GM12865 (cell line): ENCODE results near the gene CATSPERB.

ENCODE experiments used
- DNase-seq: peaks from one replicate; pipeline ENCODE4 v3.0.0; 2010; ENCODE audit warnings: low read depth
- H3K4me3 ChIP-seq: 2 replicates; pipeline ENCODE4 v1.5.1; 2011; ENCODE audit warnings: mild to moderate bottlenecking, low read depth, low read length, control low read depth
- TF ChIP-seq, protein P1 (sequence below): IDR thresholded peaks from 2 replicates; pipeline ENCODE4 v1.5.1; 2011; ENCODE audit warnings: low read length, control low read depth, low read depth, inconsistent platforms; ENCODE audit not compliant: insufficient read depth; ENCODE audit errors: missing control alignments

CATSPERB gene

DNA sequence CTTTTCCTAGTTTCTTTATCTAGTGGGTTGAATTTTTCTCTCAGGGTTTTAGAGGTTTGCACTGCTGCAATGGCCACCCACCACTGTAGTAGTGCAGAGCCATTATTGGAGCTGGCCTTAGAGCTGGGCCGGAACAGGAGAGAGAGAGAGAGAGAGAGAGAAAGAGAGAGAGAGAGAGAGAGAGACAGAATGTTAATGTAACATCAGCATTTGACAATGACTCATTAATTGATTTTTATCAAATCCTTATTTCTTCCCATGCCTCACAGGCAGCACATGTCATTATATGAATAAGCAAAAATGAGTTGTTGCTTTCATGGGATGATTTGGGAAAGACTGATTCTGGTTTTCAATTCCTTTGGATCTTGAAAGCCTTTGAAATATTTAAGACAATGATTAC, 145.5 kb downstream of the CATSPERB start:
- H3K4me3 ChIP-seq, result no peak overlapping the region
- TF ChIP-seq, protein P1, sequence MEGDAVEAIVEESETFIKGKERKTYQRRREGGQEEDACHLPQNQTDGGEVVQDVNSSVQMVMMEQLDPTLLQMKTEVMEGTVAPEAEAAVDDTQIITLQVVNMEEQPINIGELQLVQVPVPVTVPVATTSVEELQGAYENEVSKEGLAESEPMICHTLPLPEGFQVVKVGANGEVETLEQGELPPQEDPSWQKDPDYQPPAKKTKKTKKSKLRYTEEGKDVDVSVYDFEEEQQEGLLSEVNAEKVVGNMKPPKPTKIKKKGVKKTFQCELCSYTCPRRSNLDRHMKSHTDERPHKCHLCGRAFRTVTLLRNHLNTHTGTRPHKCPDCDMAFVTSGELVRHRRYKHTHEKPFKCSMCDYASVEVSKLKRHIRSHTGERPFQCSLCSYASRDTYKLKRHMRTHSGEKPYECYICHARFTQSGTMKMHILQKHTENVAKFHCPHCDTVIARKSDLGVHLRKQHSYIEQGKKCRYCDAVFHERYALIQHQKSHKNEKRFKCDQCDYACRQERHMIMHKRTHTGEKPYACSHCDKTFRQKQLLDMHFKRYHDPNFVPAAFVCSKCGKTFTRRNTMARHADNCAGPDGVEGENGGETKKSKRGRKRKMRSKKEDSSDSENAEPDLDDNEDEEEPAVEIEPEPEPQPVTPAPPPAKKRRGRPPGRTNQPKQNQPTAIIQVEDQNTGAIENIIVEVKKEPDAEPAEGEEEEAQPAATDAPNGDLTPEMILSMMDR, result no peak
- DNase-seq, result no peak

DNA sequence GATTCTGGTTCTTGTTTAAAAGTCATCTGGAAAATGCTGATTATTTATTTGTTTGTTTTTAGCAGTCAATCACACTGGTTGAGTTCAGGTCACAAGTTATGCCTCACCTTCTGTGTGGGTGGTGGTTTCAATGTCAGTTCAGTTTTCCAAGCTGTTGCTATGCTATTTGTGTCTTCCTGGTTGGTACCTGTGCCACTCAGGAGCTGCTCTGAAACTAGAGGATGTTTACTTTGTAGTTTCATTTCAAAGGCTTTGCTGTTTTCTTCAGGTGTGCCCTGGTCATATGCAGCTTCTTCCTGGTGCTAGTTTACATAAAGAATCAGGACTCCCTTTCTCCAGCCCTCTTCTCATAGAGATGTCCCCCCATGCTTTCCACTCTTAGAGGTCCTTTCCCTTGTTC, 146.0 kb downstream of the CATSPERB start:
- TF ChIP-seq, protein P1, result no peak
- no peak overlapping the region for H3K4me3 ChIP-seq
- DNase-seq, result no peak

DNA sequence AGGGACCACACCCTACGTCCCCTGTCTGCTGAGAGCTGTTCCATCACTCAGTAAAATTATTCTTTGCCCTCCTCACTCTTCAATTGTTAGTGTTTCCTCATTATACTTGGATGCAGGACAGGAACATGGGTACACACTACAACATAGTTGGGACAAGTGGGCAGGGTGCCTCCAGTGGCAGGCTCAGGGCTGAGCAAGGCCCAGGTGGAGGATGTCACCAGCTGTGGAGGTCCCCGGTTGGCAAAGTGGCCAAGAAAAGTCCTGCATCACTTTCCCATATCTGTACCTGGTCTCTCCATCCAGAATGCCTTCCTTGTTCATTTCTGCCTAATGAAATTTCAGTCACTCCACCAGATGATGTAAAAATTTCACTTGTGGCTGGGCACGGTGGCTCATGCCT, 149.1 kb downstream of the CATSPERB start:
- no peak for DNase-seq
- TF ChIP-seq, protein P1, result no peak
- H3K4me3 ChIP-seq, result no peak overlapping the region

DNA sequence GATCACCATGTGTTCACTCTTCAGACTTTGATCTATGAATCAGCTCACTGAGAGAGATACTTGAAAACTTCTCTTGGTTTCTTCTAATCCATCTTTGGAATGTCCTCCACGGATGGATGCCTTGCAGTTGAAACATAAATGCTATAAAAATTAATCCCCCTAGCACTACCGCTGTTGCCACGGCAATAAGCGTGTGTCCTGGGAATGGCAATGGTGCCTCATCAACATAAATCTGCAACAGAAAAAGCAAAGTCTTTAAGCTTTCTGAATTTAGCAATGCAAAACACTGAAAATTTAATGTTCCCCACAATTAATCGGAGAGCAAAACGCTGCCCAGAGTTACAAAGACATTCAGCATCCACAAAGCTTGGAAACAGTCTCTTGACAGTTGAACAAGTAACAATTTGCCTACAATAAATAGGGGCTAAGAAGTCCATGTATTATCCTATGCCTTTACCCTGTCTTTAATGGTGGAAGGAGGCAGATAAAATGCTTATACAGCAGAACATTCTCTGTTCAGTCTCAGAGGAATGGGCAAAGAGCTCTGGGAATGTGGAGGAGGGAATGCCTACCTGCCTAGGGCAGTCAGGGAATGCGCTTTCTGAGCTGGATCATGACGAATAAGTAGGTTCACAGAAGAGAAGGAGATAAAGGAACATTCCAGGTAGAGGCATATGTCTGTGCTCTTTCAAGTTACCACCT, 150.9 kb downstream of the CATSPERB start:
- TF ChIP-seq, protein P1, result no peak
- no peak for DNase-seq
- no peak overlapping the region for H3K4me3 ChIP-seq

DNA sequence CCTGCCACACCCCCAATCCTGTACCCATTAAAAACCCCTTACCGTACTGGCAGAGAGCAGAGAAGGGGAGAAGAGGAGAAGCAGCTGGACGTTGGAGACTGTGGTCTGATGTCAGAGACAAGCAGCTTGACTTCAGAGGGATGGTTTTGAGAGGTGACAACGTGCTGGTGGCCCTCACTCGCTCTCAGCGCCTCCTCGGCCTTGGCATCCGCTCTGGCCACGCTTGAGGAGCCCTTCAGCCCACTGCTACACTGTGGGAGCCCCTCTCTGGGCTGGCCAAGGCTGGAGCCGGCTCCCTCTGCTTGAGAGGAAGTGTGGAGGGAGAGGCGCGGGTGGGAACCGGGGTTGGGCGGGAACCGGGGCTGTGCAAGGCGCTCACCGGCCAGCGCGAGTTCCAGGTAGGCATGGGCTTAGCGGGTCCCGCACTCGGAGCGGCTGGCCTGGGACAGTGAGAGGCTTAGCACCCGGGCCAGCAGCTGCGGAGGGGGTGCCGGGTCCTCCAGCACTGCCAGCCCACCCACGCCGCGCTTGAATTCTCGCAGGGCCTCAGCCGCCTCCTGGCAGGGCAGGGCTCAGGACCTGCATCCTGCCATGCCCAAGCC, 154.2 kb downstream of the CATSPERB start:
- TF ChIP-seq, protein P1, result no peak
- no peak for DNase-seq
- H3K4me3 ChIP-seq, result no peak overlapping the region

DNA sequence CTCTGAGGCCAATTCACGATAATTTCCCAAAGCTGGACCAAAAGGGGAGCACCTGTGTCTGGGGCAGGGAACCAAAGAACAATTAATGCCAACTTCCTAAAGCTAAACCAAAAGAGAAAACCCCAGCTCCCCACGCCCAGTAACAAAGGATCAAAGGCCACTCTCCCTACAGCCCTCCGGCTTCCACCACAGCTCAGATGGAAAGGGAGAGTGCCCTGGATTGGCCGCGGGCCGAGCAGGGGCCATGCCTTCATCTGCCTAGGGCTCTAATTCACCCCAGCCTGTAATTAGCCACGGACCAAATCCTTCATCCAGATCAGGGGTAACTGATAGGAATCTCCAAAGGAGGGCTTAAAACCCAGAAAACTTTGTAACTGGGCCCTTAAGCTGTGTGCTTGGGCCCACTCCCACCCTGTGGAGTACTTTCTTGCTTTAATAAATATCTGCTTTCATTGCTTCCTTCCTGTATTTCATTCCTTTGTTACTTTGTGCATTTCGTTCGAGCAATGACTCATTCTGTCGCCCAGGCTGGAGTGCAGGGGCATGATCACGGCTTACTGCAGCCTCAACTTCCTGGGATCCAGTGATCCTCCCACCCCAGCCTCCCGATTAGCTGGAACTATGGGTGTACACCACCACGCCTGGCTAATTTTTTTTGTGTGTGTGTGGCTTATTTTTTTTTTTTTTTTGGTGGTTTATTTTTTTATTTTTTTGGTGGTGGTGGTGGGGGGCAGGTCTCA, 156.2 kb downstream of the CATSPERB start:
- DNase-seq, result no peak
- TF ChIP-seq, protein P1, result no peak
- H3K4me3 ChIP-seq, result no peak overlapping the region
